H9 (cell line): ENCODE measurements around the gene FAM240A. TPM values are rescaled to one million over a fixed set of nuclear protein-coding genes. Genes with fewer than 3 reads are reported as not detected.

Experiments used
- DNase-seq: peaks from one replicate; pipeline ENCODE4 v3.0.0-alpha.2; 2017
- H2AFZ ChIP-seq: one replicate; pipeline ENCODE4 v1.6.1; 2013; ENCODE audit warnings: mild to moderate bottlenecking, low read length, control low read depth, moderate library complexity
- H2AK5ac ChIP-seq: 2 replicates; pipeline ENCODE4 v1.6.1; 2013; ENCODE audit warnings: low read length, control low read depth, mixed read lengths; ENCODE audit not compliant: insufficient read length
- H2BK120ac ChIP-seq: one replicate; pipeline ENCODE4 v1.6.1; 2013; ENCODE audit warnings: low read depth, mild to moderate bottlenecking, low read length, control low read depth, inconsistent platforms; ENCODE audit not compliant: poor library complexity, severe bottlenecking
- H2BK12ac ChIP-seq: 2 replicates; pipeline ENCODE4 v1.6.1; 2013; ENCODE audit warnings: low read length, control low read depth, mixed read lengths, low read depth; ENCODE audit not compliant: insufficient read length
- H2BK15ac ChIP-seq: 2 replicates; pipeline ENCODE4 v1.6.1; 2013; ENCODE audit warnings: low read depth, low read length, control low read depth
- H2BK20ac ChIP-seq: one replicate; pipeline ENCODE4 v1.6.1; 2013; ENCODE audit warnings: low read depth, mild to moderate bottlenecking, low read length, control low read depth, inconsistent platforms; ENCODE audit not compliant: poor library complexity, severe bottlenecking
- H2BK5ac ChIP-seq: 2 replicates; pipeline ENCODE4 v1.6.1; 2013; ENCODE audit warnings: low read length, control low read depth, mixed read lengths; ENCODE audit not compliant: insufficient read length
- H3K14ac ChIP-seq: 2 replicates; pipeline ENCODE4 v1.6.1; 2013; ENCODE audit warnings: low read length, control low read depth; ENCODE audit not compliant: insufficient read depth
- H3K18ac ChIP-seq: 2 replicates; pipeline ENCODE4 v1.6.1; 2013; ENCODE audit warnings: low read depth, mild to moderate bottlenecking, mixed read lengths, low read length, control low read depth; ENCODE audit not compliant: insufficient read length
- H3K23ac ChIP-seq: 2 replicates; pipeline ENCODE4 v1.6.1; 2013; ENCODE audit warnings: low read length, control low read depth, mixed read lengths, low read depth; ENCODE audit not compliant: insufficient read length
- H3K23me2 ChIP-seq: 2 replicates; pipeline ENCODE4 v1.6.1; 2013; ENCODE audit warnings: low read depth, mild to moderate bottlenecking, mixed read lengths, low read length, control low read depth; ENCODE audit not compliant: insufficient read length, poor library complexity, severe bottlenecking
- H3K27ac ChIP-seq: 2 replicates; pipeline ENCODE4 v1.5.1; 2013; ENCODE audit warnings: low read length, control low read depth, mixed read lengths, low read depth; ENCODE audit not compliant: insufficient read length
- H3K27me3 ChIP-seq: 2 replicates; pipeline ENCODE4 v1.6.1; 2013; ENCODE audit warnings: low read length, control low read depth, inconsistent platforms; ENCODE audit not compliant: insufficient read depth
- H3K4ac ChIP-seq: 2 replicates; pipeline ENCODE4 v1.6.1; 2013; ENCODE audit warnings: low read depth, mild to moderate bottlenecking, control low read depth, inconsistent platforms, low read length, moderate library complexity
- H3K4me1 ChIP-seq: 2 replicates; pipeline ENCODE4 v1.6.1; 2013; ENCODE audit warnings: low read length, control low read depth, inconsistent platforms; ENCODE audit not compliant: insufficient read depth
- H3K4me2 ChIP-seq: 2 replicates; pipeline ENCODE4 v1.6.1; 2013; ENCODE audit warnings: low read length, control low read depth, mixed read lengths; ENCODE audit not compliant: insufficient read length, insufficient read depth
- H3K56ac ChIP-seq: 2 replicates; pipeline ENCODE4 v1.6.1; 2013; ENCODE audit warnings: low read depth, mild to moderate bottlenecking, mixed read lengths, low read length, control low read depth; ENCODE audit not compliant: insufficient read length
- H3K79me1 ChIP-seq: 2 replicates; pipeline ENCODE4 v1.6.1; 2013; ENCODE audit warnings: low read depth, mild to moderate bottlenecking, moderate library complexity, low read length, control low read depth, inconsistent platforms; ENCODE audit not compliant: insufficient read depth, poor library complexity, severe bottlenecking
- H3K79me2 ChIP-seq: 2 replicates; pipeline ENCODE4 v1.6.1; 2013; ENCODE audit warnings: low read length, control low read depth, inconsistent platforms; ENCODE audit not compliant: insufficient read depth
- H3K9ac ChIP-seq: 2 replicates; pipeline ENCODE4 v1.6.1; 2013; ENCODE audit warnings: low read length, control low read depth, mixed read lengths; ENCODE audit not compliant: insufficient read length; ENCODE audit errors: extremely low read depth
- H3K9me3 ChIP-seq: one replicate; pipeline ENCODE4 v1.6.1; 2013; ENCODE audit warnings: low read depth, low read length, inconsistent platforms; ENCODE audit not compliant: control insufficient read depth
- H3T11ph ChIP-seq: one replicate; pipeline ENCODE4 v1.6.1; 2013; ENCODE audit warnings: mild to moderate bottlenecking, low read length, control low read depth, inconsistent platforms
- H4K20me1 ChIP-seq: one replicate; pipeline ENCODE4 v1.6.1; 2013; ENCODE audit not compliant: control insufficient read depth, insufficient read length, insufficient read depth
- H4K5ac ChIP-seq: 2 replicates; pipeline ENCODE4 v1.6.1; 2013; ENCODE audit warnings: low read depth, mild to moderate bottlenecking, mixed read lengths, low read length, control low read depth; ENCODE audit not compliant: insufficient read length
- H4K8ac ChIP-seq: replicated peaks from 2 replicates; pipeline ENCODE4 v1.6.1; 2013; ENCODE audit warnings: low read length, control low read depth, mixed read lengths, low read depth; ENCODE audit not compliant: insufficient read length
- H4K91ac ChIP-seq: 2 replicates; pipeline ENCODE4 v1.6.1; 2013; ENCODE audit warnings: low read depth, mild to moderate bottlenecking, moderate library complexity, mixed read lengths, low read length, control low read depth; ENCODE audit not compliant: insufficient read length
- H3K27ac Mint-ChIP-seq, 3 experiments: 2 replicates in 2 of 3; 3 replicates in 1 of 3; pipeline ENCODE4 v1.8.0; 2020 to 2021; ENCODE audit warnings: mixed read lengths in 3 of 3, mild to moderate bottlenecking in 1 of 3, moderate library complexity in 1 of 3
- H3K27me3 Mint-ChIP-seq: 2 replicates; pipeline ENCODE4 v1.8.0; 2021; ENCODE audit warnings: low read depth, mild to moderate bottlenecking, moderate library complexity, mixed read lengths
- H3K36me3 Mint-ChIP-seq, 3 experiments: 2 replicates in 2 of 3; 3 replicates in 1 of 3; pipeline ENCODE4 v1.8.0; 2020 to 2021; ENCODE audit warnings: low read depth in 3 of 3, mixed read lengths in 3 of 3; ENCODE audit not compliant: insufficient read depth in 1 of 3
- H3K4me1 Mint-ChIP-seq, 2 experiments: 2 replicates each; pipeline ENCODE4 v1.8.0; 2020; ENCODE audit warnings: mixed read lengths in 2 of 2
- H3K4me3 Mint-ChIP-seq, 2 experiments: 2 replicates in 1 of 2; 3 replicates in 1 of 2; pipeline ENCODE4 v1.8.0; 2020 to 2021; ENCODE audit warnings: mild to moderate bottlenecking in 2 of 2, mixed read lengths in 2 of 2, moderate library complexity in 1 of 2
- H3K9me3 Mint-ChIP-seq, 2 experiments: 2 replicates in 1 of 2; 3 replicates in 1 of 2; pipeline ENCODE4 v1.8.0; 2020; ENCODE audit warnings: mild to moderate bottlenecking in 2 of 2, mixed read lengths in 2 of 2, moderate library complexity in 1 of 2
- WGBS: extraction: QIAGEN DNeasy Blood & Tissue Kit; methylation state at CpG from one replicate; pipeline ENCODE4 v1.1.7; 2013; ENCODE audit warnings: missing lambda C conversion rate, low lambda C conversion rate, mixed read lengths; ENCODE audit not compliant: insufficient read length; ENCODE audit errors: extremely low coverage; 5-methylcytosine and 5-hydroxymethylcytosine counted together
- total RNA-seq: library from RNA; stranded (reverse); gene quantifications from 2 replicates; pipeline ENCODE4 v1.2.1, GENCODE V29; 2021
- TF ChIP-seq, protein P1 (sequence below): fragments of 200-600 bp; sonication (generic); conservative IDR thresholded peaks from 3 replicates; pipeline ENCODE4 v1.8.0; 2021; ENCODE audit warnings: antibody characterized with exemption, mild to moderate bottlenecking

Gene FAM240A
- total RNA-seq, 1 experiment from 2014 or later, result 0.11 TPM

DNA sequence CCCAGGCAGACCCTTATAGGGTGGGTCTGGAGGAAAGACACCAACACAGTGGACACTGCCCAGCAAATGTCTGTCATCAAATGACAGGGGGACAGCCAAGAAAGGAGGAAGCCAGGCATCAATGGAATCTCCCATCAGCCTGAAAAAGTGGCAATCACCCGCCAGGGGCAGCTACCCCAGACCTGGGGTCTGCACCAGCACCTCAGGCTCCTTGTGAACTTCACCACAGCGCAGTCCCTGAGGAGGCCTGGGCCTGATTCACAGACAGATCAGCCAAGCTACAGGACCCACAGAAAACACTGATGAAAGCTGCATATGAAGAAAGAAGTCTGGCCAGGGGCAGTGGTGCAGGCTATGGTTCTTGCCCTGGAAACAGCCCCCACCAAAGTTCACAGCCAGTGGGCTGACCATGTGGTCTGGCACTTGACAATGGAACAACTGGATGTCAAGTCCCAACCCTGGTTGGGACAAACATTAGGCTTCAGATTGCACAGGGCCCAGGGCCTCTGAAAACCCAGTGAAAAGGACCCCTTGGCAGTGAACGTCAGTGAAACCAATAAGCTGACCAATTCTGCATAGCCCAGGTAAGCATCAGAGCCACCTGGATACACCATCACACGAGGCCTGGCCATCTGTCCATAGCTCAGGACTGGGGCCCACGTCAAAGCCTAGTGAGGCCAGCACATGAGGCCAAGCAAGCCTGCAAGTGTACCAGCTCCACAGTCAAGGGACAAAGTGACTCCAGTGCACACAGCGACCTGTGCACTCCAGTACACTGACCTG, 52.1 kb downstream of the FAM240A start:
- peak; percentile 19 for DNase-seq

More for the DNA sequence above, 52.1 kb downstream of the FAM240A start:
- Histone ChIP-seq H2BK5ac (no peak overlapping the region), H3K4me1 (peaks cover 11% of the 10 kb centered on the region; the same call in 1 of the 2 replicates), H3K9ac (no peak overlapping the region), H3K27ac (no peak overlapping the region), H3K9me3 (no peaks in the 10 kb centered on the region), H2AFZ (no peak overlapping the region), H3K18ac (no peak overlapping the region), H4K8ac (no peak overlapping the region), H3K27me3 (no peaks in the 10 kb centered on the region), H3K14ac (no peak overlapping the region), H3K79me2 (no peaks in the 10 kb centered on the region), H3K56ac (no peak overlapping the region), H2BK120ac (no peak overlapping the region), H2BK12ac (no peak overlapping the region), H3K23ac (no peak overlapping the region), H4K5ac (no peak overlapping the region), H4K20me1 (no peaks in the 10 kb centered on the region), H4K91ac (no peak overlapping the region), H2BK15ac (no peak overlapping the region), H3K23me2 (no peaks in the 10 kb centered on the region), H2BK20ac (no peak overlapping the region), H3K79me1 (no peaks in the 10 kb centered on the region), H3K4me2 (no peak overlapping the region), H3T11ph (no peak overlapping the region), H2AK5ac (no peak overlapping the region), H3K4ac (no peak overlapping the region)
- WGBS, result no CpG with 5 or more reads among the region's 6 CpGs
- TF ChIP-seq, protein P1, sequence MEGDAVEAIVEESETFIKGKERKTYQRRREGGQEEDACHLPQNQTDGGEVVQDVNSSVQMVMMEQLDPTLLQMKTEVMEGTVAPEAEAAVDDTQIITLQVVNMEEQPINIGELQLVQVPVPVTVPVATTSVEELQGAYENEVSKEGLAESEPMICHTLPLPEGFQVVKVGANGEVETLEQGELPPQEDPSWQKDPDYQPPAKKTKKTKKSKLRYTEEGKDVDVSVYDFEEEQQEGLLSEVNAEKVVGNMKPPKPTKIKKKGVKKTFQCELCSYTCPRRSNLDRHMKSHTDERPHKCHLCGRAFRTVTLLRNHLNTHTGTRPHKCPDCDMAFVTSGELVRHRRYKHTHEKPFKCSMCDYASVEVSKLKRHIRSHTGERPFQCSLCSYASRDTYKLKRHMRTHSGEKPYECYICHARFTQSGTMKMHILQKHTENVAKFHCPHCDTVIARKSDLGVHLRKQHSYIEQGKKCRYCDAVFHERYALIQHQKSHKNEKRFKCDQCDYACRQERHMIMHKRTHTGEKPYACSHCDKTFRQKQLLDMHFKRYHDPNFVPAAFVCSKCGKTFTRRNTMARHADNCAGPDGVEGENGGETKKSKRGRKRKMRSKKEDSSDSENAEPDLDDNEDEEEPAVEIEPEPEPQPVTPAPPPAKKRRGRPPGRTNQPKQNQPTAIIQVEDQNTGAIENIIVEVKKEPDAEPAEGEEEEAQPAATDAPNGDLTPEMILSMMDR, result no peak
- H3K27ac Mint-ChIP-seq, result peak overlapping the region in 1 of 3 experiments; percentile 59; a peak in 1 of 7 replicates
- peaks cover 6% of the 10 kb centered on the region for H3K27me3 Mint-ChIP-seq
- no peaks in the 10 kb centered on the region for H3K9me3 Mint-ChIP-seq
- H3K36me3 Mint-ChIP-seq, result no peaks in the 10 kb centered on the region
- peaks cover 47 to 48% of the 10 kb centered on the region in 2 experiments for H3K4me1 Mint-ChIP-seq
- H3K4me3 Mint-ChIP-seq, result no peak overlapping the region; a peak in 1 of 5 replicates
